ENCODE measurements around the gene ZMYND10. TPM values are rescaled to one million over a fixed set of nuclear protein-coding genes. Genes with fewer than 3 reads are reported as not detected.

The ZMYND10 gene
- total RNA-seq, 1 experiment from 2014 or later = 0.48 TPM

Other genes with a start within 250 kb of the ZMYND10 start
- 14.6 and 16.5 TPM in 2 replicates for gene SEMA3F, start 190.4 kb downstream of the ZMYND10 start, total RNA-seq (2014; rRNA removed; shearing (Covaris generic))
- gene GNAT1, start 154.1 kb downstream of the ZMYND10 start, total RNA-seq (2014; rRNA removed; shearing (Covaris generic)) = 0.18 TPM in 1 of 2 replicates, not detected in the other
- 0.70 TPM in 1 of 2 replicates, not detected in the other for gene SLC38A3, start 140.5 kb downstream of the ZMYND10 start, total RNA-seq (2014; rRNA removed; shearing (Covaris generic))
- 167 and 168 TPM in 2 replicates for gene GNAI2, start 109.5 kb downstream of the ZMYND10 start, total RNA-seq (2014; rRNA removed; shearing (Covaris generic))
- 87.7 and 94.2 TPM in 2 replicates for gene SEMA3B, start 76.6 kb downstream of the ZMYND10 start, total RNA-seq (2014; rRNA removed; shearing (Covaris generic))
- gene LSMEM2, start 66.6 kb downstream of the ZMYND10 start, total RNA-seq (2014; rRNA removed; shearing (Covaris generic)) = not detected in 2 replicates
- 175 and 177 TPM in 2 replicates for gene IFRD2, start 53.3 kb downstream of the ZMYND10 start, total RNA-seq (2014; rRNA removed; shearing (Covaris generic))
- gene HYAL3, start 46.3 kb downstream of the ZMYND10 start, total RNA-seq (2014; rRNA removed; shearing (Covaris generic)) = 8.3 and 12.7 TPM in 2 replicates
- 14.2 and 15.3 TPM in 2 replicates for gene NAA80, start 46.3 kb downstream of the ZMYND10 start, total RNA-seq (2014; rRNA removed; shearing (Covaris generic))
- gene HYAL1, start 42.2 kb downstream of the ZMYND10 start, total RNA-seq (2014; rRNA removed; shearing (Covaris generic)) = 1.4 and 1.6 TPM in 2 replicates
- 81.4 and 82.6 TPM in 2 replicates for gene HYAL2, start 23.0 kb downstream of the ZMYND10 start, total RNA-seq (2014; rRNA removed; shearing (Covaris generic))
- gene TUSC2, start 17.5 kb downstream of the ZMYND10 start, total RNA-seq (2014; rRNA removed; shearing (Covaris generic)) = 66.8 and 69.2 TPM in 2 replicates
- gene RASSF1, start 4.9 kb downstream of the ZMYND10 start, total RNA-seq (2014; rRNA removed; shearing (Covaris generic)) = 24.2 and 30.2 TPM in 2 replicates
- 30.0 and 30.7 TPM in 2 replicates for gene NPRL2, start 5.0 kb upstream of the ZMYND10 start, total RNA-seq (2014; rRNA removed; shearing (Covaris generic))
- gene CYB561D2, start 5.1 kb upstream of the ZMYND10 start, total RNA-seq (2014; rRNA removed; shearing (Covaris generic)) = 42.5 and 46.0 TPM in 2 replicates
- gene TMEM115, start 13.8 kb upstream of the ZMYND10 start, total RNA-seq (2014; rRNA removed; shearing (Covaris generic)) = 35.8 and 36.2 TPM in 2 replicates
- 0.33 and 0.42 TPM in 2 replicates for gene CACNA2D2, start 157.9 kb upstream of the ZMYND10 start, total RNA-seq (2014; rRNA removed; shearing (Covaris generic))
- 0.33 and 0.44 TPM in 2 replicates for gene C3orf18, start 222.0 kb upstream of the ZMYND10 start, total RNA-seq (2014; rRNA removed; shearing (Covaris generic))
- 8.2 and 12.2 TPM in 2 replicates for gene HEMK1, start 223.8 kb upstream of the ZMYND10 start, total RNA-seq (2014; rRNA removed; shearing (Covaris generic))